Transverse colon (tissue), 4 donors: ENCODE data around the gene DBH. TPM values are rescaled to one million over a fixed set of nuclear protein-coding genes. Genes with fewer than 3 reads are reported as not detected.

ENCODE experiments used
- DNase-seq: peaks from one replicate; pipeline ENCODE4 v3.0.0-alpha.2; 2019
- H3K27ac ChIP-seq, 4 donors: fragments of 200-600 bp; sonication (generic); 2 replicates each; pipeline ENCODE4 v1.5.1; 2016 to 2018; ENCODE audit warnings: inconsistent platforms in 4 of 4
- H3K27me3 ChIP-seq: fragments of 200-600 bp; sonication (generic); 2 replicates; pipeline ENCODE4 v1.5.1; 2017; ENCODE audit warnings: inconsistent platforms
- H3K36me3 ChIP-seq, 4 donors: fragments of 200-600 bp; sonication (generic); 2 replicates each; pipeline ENCODE4 v1.5.1; 2017 to 2019; ENCODE audit warnings: inconsistent platforms in 4 of 4
- H3K4me1 ChIP-seq, 4 donors: fragments of 200-600 bp; sonication (generic); 2 replicates each; pipeline ENCODE4 v1.5.1; 2017 to 2020; ENCODE audit warnings: inconsistent platforms in 4 of 4
- H3K4me3 ChIP-seq, 4 donors: fragments of 200-600 bp; sonication (generic); 1 replicate in 1 of 4; 2 replicates in 3 of 4; pipeline versions ENCODE4 v1.5.1 to v1.6.1; 2017 to 2019; ENCODE audit warnings: inconsistent platforms in 4 of 4
- H3K9me3 ChIP-seq, 2 donors: fragments of 200-600 bp; sonication (generic); 2 replicates each; pipeline ENCODE4 v1.5.1; 2017 to 2019; ENCODE audit warnings: inconsistent platforms in 2 of 2
- CTCF ChIP-seq, 5 experiments: fragments of 200-600 bp in 3 of 5; fragments of 450-650 bp in 2 of 5; sonication (generic) in 3 of 5; IDR thresholded peaks; 1 replicate in 2 of 5; 2 replicates in 3 of 5; pipeline ENCODE4 v1.5.1; 2016 to 2017; ENCODE audit warnings: antibody characterized with exemption in 5 of 5, inconsistent platforms in 3 of 5, mild to moderate bottlenecking in 2 of 5, moderate library complexity in 1 of 5
- EP300 ChIP-seq: sonication (generic); formaldehyde crosslinking; IDR thresholded peaks from one replicate; pipeline ENCODE4 v1.6.1; 2017; ENCODE audit warnings: antibody characterized with exemption, low read depth
- POLR2A ChIP-seq: fragments of 450-650 bp; IDR thresholded peaks from one replicate; pipeline ENCODE4 v1.6.1; 2016; ENCODE audit warnings: antibody characterized with exemption, mild to moderate bottlenecking, moderate library complexity
- POLR2AphosphoS5 ChIP-seq, 3 donors: sonication (generic); formaldehyde crosslinking; IDR thresholded peaks; one replicate each; pipeline ENCODE4 v1.6.1; 2016; ENCODE audit warnings: antibody characterized with exemption in 3 of 3
- WGBS, 2 donors: methylation state at CpG; one replicate each; pipeline ENCODE4 v1.1.5; 2018; ENCODE audit warnings: low coverage in 1 of 2; 5-methylcytosine and 5-hydroxymethylcytosine counted together
- in situ Hi-C, 4 donors: fragments of 200-750 bp; cut with MboI; loops; one replicate each; pipeline versions ENCODE4 v1.15.0 to v1.15.1; 2017; ENCODE audit warnings: low sequenced_read_pairs in 3 of 4, low pct_ligation_motif_present in 1 of 4, low pct_unique_long_range_greater_than_20kb in 1 of 4
- intact Hi-C: fragments of 100-400 bp; cut with DNase I; formaldehyde crosslinking; loops from one replicate; pipeline ENCODE4 v1.15.1; 2023; ENCODE audit warnings: low total_unique reads
- total RNA-seq, 4 donors: library from RNA; depleted of rRNA; stranded (reverse); fragments of >200 nt; gene quantifications; one replicate each; pipeline ENCODE4 v1.1.0, GENCODE V29; 2016

The DBH gene
- total RNA-seq, 4 donors from 2014 or later = not detected

- TF ChIP-seq EP300 (no peak), POLR2A (no peak), CTCF (IDR thresholded peaks at IDR 0.05) (no peak), POLR2AphosphoS5 (IDR thresholded peaks at IDR 0.05) (no peak)
- H3K4me1 ChIP-seq = no peaks in the 10 kb centered on the region
- no peak overlapping the region for H3K4me3 ChIP-seq
- in situ Hi-C loops = no loop called here
- DNase-seq = no peak
- H3K27ac ChIP-seq = no peak overlapping the region
- peaks cover 15% of the 10 kb centered on the region for H3K27me3 ChIP-seq
- H3K9me3 ChIP-seq = no peaks in the 10 kb centered on the region
- 93 to 98% methylated on average over 5 of the region's 12 CpGs for WGBS, 2 donors
- no peaks in the 10 kb centered on the region for H3K36me3 ChIP-seq
- intact Hi-C loops = no loop called here
Measured at GRCh38 chr9:133631111-133631510, 5.1 kb upstream of the DBH start.

GRCh38 chr9:133632806-133633680 lies 3.1 kb upstream of the DBH start:
- DNase-seq = no peak
- intact Hi-C loops = no loop called here
- Histone ChIP-seq H3K27me3 (peaks cover 15% of the 10 kb centered on the region), H3K4me3 (no peak overlapping the region), H3K36me3 (no peaks in the 10 kb centered on the region), H3K27ac (no peak overlapping the region), H3K4me1 (no peaks in the 10 kb centered on the region), H3K9me3 (no peaks in the 10 kb centered on the region)
- TF ChIP-seq EP300 (no peak), CTCF (IDR thresholded peaks at IDR 0.05) (no peak), POLR2A (no peak), POLR2AphosphoS5 (IDR thresholded peaks at IDR 0.05) (no peak)
- in situ Hi-C loops = no loop called here
- WGBS, 2 donors = 60 to 64% methylated on average over 2 to 23 of the region's 27 CpGs

GRCh38 chr9:133633681-133634080 lies 2.5 kb upstream of the DBH start:
- in situ Hi-C loops = no loop called here
- TF ChIP-seq CTCF (IDR thresholded peaks at IDR 0.05) = no peak
- TF ChIP-seq POLR2A = no peak
- TF ChIP-seq POLR2AphosphoS5 (IDR thresholded peaks at IDR 0.05) = no peak
- TF ChIP-seq EP300 = no peak
- 56% methylated on average over 8 of the region's 8 CpGs; no CpG with 5 or more reads in 1 of the 2 donors for WGBS, 2 donors

GRCh38 chr9:133634081-133634691 lies 2.0 kb upstream of the DBH start:
- intact Hi-C loops = no loop called here
- WGBS, 2 donors = 39% methylated on average over 24 of the region's 24 CpGs; no CpG with 5 or more reads in 1 of the 2 donors

More at GRCh38 chr9:133633681-133634080, 2.5 kb upstream of the DBH start:
- no peaks in the 10 kb centered on the region for H3K36me3 ChIP-seq
- H3K4me1 ChIP-seq = no peaks in the 10 kb centered on the region
- H3K27ac ChIP-seq = no peak overlapping the region
- H3K27me3 ChIP-seq = peaks cover 15% of the 10 kb centered on the region
- H3K9me3 ChIP-seq = no peaks in the 10 kb centered on the region
- DNase-seq = no peak
- no peak overlapping the region for H3K4me3 ChIP-seq
- intact Hi-C loops = no loop called here

More at GRCh38 chr9:133634081-133634691, 2.0 kb upstream of the DBH start:
- DNase-seq = no peak
- Histone ChIP-seq H3K27me3 (peaks cover 15% of the 10 kb centered on the region), H3K4me1 (no peaks in the 10 kb centered on the region), H3K27ac (no peak overlapping the region), H3K9me3 (no peaks in the 10 kb centered on the region), H3K4me3 (no peak overlapping the region), H3K36me3 (no peaks in the 10 kb centered on the region)
- in situ Hi-C loops = no loop called here
- TF ChIP-seq POLR2A (no peak), POLR2AphosphoS5 (IDR thresholded peaks at IDR 0.05) (no peak), EP300 (no peak), CTCF (IDR thresholded peaks at IDR 0.05) (no peak)
